Vagina (tissue), 2 donors: ENCODE measurements around the gene VIM. TPM values are rescaled to one million over a fixed set of nuclear protein-coding genes. Genes with fewer than 3 reads are reported as not detected.

Experiments used
- DNase-seq, 2 donors: peaks; one replicate each; pipeline ENCODE4 v3.0.0-alpha.2; 2017; ENCODE audit errors: extremely low spot score in 2 of 2
- H3K27ac ChIP-seq: fragments of 200-600 bp; sonication (generic); one replicate; pipeline ENCODE4 v1.5.1; 2019
- H3K27me3 ChIP-seq: fragments of 200-600 bp; sonication (generic); one replicate; pipeline ENCODE4 v1.5.1; 2019
- H3K36me3 ChIP-seq, 2 donors: fragments of 200-600 bp; sonication (generic); one replicate each; pipeline ENCODE4 v1.5.1; 2017 to 2019
- H3K4me1 ChIP-seq: fragments of 200-600 bp; sonication (generic); one replicate; pipeline ENCODE4 v1.5.1; 2019
- H3K4me3 ChIP-seq, 2 donors: fragments of 200-600 bp; sonication (generic); 1 replicate in 1 of 2; 2 replicates in 1 of 2; pipeline ENCODE4 v1.5.1; 2016 to 2019
- H3K9me3 ChIP-seq: fragments of 200-600 bp; sonication (generic); one replicate; pipeline ENCODE4 v1.5.1; 2019
- POLR2A ChIP-seq, 2 donors: fragments of 450-650 bp; IDR thresholded peaks; one replicate each; pipeline ENCODE4 v1.6.1; 2017; ENCODE audit warnings: antibody characterized with exemption in 2 of 2, mild to moderate bottlenecking in 2 of 2, moderate library complexity in 2 of 2
- POLR2AphosphoS5 ChIP-seq, 2 donors: sonication (generic); formaldehyde crosslinking; IDR thresholded peaks; one replicate each; pipeline ENCODE4 v1.9.0; 2017; ENCODE audit warnings: antibody characterized with exemption in 2 of 2, mild to moderate bottlenecking in 2 of 2, low read depth in 1 of 2; ENCODE audit not compliant: insufficient read depth in 1 of 2
- intact Hi-C: fragments of 100-400 bp; cut with DNase I; formaldehyde crosslinking; loops from one replicate; pipeline ENCODE4 v1.15.1; 2023
- total RNA-seq: library from RNA; depleted of rRNA; stranded (reverse); fragments of >200 nt; gene quantifications from one replicate; pipeline ENCODE4 v1.2.3, GENCODE V29; 2016
- TF ChIP-seq, protein P1 (sequence below), 3 experiments: fragments of 450-650 bp in 2 of 3; fragments of 200-600 bp in 1 of 3; sonication (generic) in 1 of 3; IDR thresholded peaks; one replicate each; pipeline ENCODE4 v1.5.1; 2017 to 2019; ENCODE audit warnings: antibody characterized with exemption in 3 of 3, mild to moderate bottlenecking in 2 of 3, moderate library complexity in 2 of 3

The VIM gene
- total RNA-seq, 1 donor from 2014 or later, result 2,692 TPM

DNA sequence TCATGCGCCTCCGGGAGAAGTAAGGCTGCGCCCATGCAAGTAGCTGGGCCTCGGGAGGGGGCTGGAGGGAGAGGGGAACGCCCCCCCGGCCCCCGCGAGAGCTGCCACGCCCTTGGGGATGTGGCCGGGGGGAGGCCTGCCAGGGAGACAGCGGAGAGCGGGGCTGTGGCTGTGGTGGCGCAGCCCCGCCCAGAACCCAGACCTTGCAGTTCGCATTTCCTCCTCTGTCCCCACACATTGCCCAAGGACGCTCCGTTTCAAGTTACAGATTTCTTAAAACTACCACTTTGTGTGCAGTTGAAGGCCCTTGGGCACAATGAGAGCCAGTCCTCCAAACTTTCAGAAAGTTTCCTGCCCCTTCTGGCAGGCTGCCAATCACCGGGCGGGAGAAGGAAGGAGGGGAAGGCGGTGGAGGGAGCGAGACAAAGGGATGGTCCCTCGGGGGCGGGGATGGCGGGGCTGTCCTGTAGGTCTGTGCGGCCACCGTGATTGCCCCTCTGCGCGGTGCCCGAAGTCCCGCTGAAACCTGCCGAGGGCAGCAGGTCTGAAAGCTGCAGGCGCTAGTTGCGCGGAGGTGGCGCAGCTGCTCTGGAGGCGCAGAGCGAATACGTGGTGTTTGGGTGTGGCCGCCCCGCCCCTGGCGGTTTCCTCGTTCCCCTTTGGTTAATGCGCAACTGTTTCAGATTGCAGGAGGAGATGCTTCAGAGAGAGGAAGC is 2.1 kb downstream of the VIM start:
- Histone ChIP-seq H3K36me3 (peaks cover 3 to 32% of the 10 kb centered on the region in 2 donors), H3K4me3 (peak overlapping the region; percentile 80 to 95), H3K27ac (peak overlapping the region; percentile 99), H3K9me3 (no peaks in the 10 kb centered on the region), H3K27me3 (no peaks in the 10 kb centered on the region), H3K4me1 (peaks cover 67% of the 10 kb centered on the region)
- intact Hi-C loops, result loop anchor here (1.0 to 5.0 kb wide), 2 partner anchors 29 to 228 kb away; partner anchors contain the start of gene TRDMT1
- TF ChIP-seq, protein P1, sequence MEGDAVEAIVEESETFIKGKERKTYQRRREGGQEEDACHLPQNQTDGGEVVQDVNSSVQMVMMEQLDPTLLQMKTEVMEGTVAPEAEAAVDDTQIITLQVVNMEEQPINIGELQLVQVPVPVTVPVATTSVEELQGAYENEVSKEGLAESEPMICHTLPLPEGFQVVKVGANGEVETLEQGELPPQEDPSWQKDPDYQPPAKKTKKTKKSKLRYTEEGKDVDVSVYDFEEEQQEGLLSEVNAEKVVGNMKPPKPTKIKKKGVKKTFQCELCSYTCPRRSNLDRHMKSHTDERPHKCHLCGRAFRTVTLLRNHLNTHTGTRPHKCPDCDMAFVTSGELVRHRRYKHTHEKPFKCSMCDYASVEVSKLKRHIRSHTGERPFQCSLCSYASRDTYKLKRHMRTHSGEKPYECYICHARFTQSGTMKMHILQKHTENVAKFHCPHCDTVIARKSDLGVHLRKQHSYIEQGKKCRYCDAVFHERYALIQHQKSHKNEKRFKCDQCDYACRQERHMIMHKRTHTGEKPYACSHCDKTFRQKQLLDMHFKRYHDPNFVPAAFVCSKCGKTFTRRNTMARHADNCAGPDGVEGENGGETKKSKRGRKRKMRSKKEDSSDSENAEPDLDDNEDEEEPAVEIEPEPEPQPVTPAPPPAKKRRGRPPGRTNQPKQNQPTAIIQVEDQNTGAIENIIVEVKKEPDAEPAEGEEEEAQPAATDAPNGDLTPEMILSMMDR (IDR thresholded peaks at IDR 0.05), result no peak
- TF ChIP-seq POLR2A (IDR thresholded peaks at IDR 0.05), result peak in 1 of 2 donors; percentile 39
- TF ChIP-seq POLR2AphosphoS5 (IDR thresholded peaks at IDR 0.05; ENCODE audit: insufficient read depth in 1 of 2, low read depth in 1 of 2), result peak in 1 of 2 donors; percentile 89
- DNase-seq, result peak in 1 of 2 donors; percentile 91

DNA sequence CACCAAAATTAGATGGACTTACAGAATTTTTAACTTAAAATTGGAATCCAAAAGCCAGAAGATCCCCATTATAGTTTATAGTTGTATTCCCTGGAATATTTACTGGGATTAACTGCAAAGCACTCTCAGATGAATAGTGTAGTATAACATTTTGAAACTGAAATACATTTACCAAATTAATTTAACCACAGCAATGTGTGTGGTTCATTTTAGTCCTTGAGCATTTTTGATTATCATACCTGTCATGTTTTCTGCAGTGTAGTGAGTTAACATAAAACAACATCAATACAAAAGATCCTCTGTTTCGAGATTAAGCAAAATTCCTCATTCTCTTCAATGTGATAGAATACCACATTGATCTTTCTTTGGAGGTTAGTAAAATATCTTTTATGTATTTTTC is 3.7 kb downstream of the VIM start:
- H3K4me1 ChIP-seq, result peaks cover 67% of the 10 kb centered on the region
- peaks cover 3 to 49% of the 10 kb centered on the region in 2 donors for H3K36me3 ChIP-seq
- peak overlapping the region; percentile 99 for H3K27ac ChIP-seq
- no peaks in the 10 kb centered on the region for H3K27me3 ChIP-seq
- intact Hi-C loops, result loop anchor here (5.0 kb wide), 1 partner anchor 229 kb away; no protein-coding TSS in a partner anchor
- TF ChIP-seq POLR2A (IDR thresholded peaks at IDR 0.05) (no peak), POLR2AphosphoS5 (IDR thresholded peaks at IDR 0.05; ENCODE audit: insufficient read depth in 1 of 2, low read depth in 1 of 2) (no peak)
- TF ChIP-seq, protein P1 (IDR thresholded peaks at IDR 0.05), result no peak
- H3K4me3 ChIP-seq, result peak overlapping the region; percentile 80 to 95
- no peak for DNase-seq
- H3K9me3 ChIP-seq, result no peaks in the 10 kb centered on the region

DNA sequence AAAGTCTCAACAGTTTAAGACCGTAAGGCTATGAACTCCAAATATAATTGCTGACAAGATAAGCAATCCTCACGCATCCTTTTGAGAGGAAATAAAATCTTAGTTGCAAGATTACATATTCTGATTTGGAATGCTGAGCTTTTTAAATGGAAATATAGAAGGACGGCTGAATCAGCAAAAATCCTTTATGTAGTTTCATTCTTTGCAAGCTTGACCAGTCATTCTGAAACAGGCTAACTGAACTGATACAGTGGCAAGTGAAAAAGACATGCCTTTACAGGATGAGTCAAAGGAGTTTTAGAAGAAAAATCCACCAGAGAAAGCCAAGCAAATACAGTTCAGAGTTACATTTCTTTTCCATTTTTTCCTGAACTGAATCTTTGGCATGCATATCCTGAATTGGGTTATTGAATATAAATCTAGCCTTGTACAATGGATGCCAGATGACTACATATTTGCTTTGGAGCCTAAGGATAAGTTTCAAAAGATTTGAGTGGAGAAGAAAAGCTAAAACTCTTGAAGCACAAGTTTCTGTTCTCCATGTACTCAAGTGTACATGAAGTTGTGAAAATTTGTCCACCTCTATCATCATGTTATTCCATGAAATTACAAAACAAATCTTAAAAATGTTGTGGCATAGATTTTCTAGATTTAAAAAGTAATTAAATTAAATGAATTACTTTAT is 4.4 kb downstream of the VIM start:
- H3K27ac ChIP-seq, result peak overlapping the region; percentile 67
- DNase-seq, result no peak
- H3K36me3 ChIP-seq, result peaks cover 3 to 55% of the 10 kb centered on the region in 2 donors
- intact Hi-C loops, result loop anchor here (5.0 kb wide), 1 partner anchor 230 kb away; no protein-coding TSS in a partner anchor
- H3K4me1 ChIP-seq, result peaks cover 61% of the 10 kb centered on the region
- H3K4me3 ChIP-seq, result peak overlapping the region; percentile 80 to 95
- no peaks in the 10 kb centered on the region for H3K9me3 ChIP-seq
- TF ChIP-seq POLR2AphosphoS5 (IDR thresholded peaks at IDR 0.05; ENCODE audit: insufficient read depth in 1 of 2, low read depth in 1 of 2), result no peak
- TF ChIP-seq, protein P1 (IDR thresholded peaks at IDR 0.05), result no peak
- TF ChIP-seq POLR2A (IDR thresholded peaks at IDR 0.05), result no peak
- H3K27me3 ChIP-seq, result no peaks in the 10 kb centered on the region

DNA sequence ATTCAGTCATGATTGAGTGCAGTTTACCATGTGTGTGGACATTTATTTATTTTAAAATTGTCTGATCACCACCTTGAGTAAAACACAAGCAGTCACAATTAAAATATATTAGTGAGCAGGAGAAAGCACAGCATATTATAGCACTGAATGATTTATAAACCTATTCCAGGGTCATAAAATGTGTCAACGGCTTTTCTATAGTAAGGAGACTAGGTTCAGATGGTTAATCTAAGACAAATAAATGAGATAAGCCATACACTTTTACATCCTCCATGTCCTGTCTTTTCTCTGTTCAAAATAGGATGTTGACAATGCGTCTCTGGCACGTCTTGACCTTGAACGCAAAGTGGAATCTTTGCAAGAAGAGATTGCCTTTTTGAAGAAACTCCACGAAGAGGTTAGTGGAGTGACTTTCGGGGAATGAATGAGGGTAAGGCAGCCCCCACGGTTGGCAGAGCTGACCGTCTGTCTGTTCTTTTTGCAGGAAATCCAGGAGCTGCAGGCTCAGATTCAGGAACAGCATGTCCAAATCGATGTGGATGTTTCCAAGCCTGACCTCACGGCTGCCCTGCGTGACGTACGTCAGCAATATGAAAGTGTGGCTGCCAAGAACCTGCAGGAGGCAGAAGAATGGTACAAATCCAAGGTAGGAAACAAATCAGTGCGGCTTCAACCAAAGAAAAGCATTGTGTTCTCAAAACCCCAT is 5.4 kb downstream of the VIM start:
- Histone ChIP-seq H3K36me3 (peaks cover 3 to 61% of the 10 kb centered on the region in 2 donors), H3K9me3 (no peaks in the 10 kb centered on the region), H3K4me1 (peaks cover 56% of the 10 kb centered on the region), H3K4me3 (peak overlapping the region; percentile 27 to 80), H3K27me3 (no peaks in the 10 kb centered on the region), H3K27ac (peak overlapping the region; percentile 67)
- intact Hi-C loops, result loop anchor here (5.0 kb wide), 1 partner anchor 231 kb away; no protein-coding TSS in a partner anchor
- no peak for DNase-seq
- TF ChIP-seq, protein P1 (IDR thresholded peaks at IDR 0.05), result no peak
- TF ChIP-seq POLR2AphosphoS5 (IDR thresholded peaks at IDR 0.05; ENCODE audit: insufficient read depth in 1 of 2, low read depth in 1 of 2) (no peak), POLR2A (IDR thresholded peaks at IDR 0.05) (no peak)
